Measurements from ENCODE around the gene CARD11. TPM values are rescaled to one million over a fixed set of nuclear protein-coding genes. Genes with fewer than 3 reads are reported as not detected.

Gene CARD11
- total and polyA plus RNA-seq, 8 donors = 0.31 to 6.2 (median 1.5) TPM

DNA sequence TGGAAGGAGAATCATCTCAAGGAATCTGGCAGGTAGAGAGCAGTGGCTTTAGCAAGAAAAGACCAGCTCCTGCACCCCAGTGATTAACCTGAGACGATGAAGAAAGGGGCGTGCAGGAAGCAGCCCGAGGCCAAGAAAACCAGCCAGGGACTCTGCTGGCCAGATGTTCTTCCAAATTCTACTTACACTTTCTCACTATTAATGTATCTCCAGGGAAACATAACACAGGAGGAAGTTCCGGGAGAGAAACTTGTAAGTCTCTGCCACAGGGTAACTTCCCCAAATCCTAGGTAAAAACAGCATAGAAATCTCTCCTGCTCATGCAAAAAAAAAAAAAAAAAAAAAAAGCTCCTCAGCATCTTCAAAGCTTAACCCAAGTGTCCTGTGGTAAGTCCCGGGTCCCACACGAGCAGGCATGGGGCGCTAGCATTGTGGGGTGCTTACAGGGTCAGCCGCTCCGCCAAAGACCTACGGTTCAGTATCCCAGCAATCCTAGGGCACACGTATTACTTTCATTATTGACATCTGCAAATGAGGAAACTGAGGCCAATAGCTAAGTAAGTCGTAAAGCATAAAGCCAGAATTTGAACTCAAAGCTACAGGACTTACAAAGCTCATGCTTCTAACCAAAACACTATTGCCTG, 102.3 kb downstream of the CARD11 start:
- 78 to 88% methylated on average over 12 of the region's 12 CpGs for WGBS, 2 donors

GRCh38 chr7:2940466-2940865, 103.2 kb downstream of the CARD11 start:
- no peak for DNase-seq
- H3K9me3 ChIP-seq = no peaks in the 10 kb centered on the region
- intact Hi-C loops (cut with DNase I) = no loop called here
- no peak overlapping the region for H3K27ac ChIP-seq
- no peaks in the 10 kb centered on the region for H3K4me1 ChIP-seq
- FAIRE-seq = no peak
- no peak for ATAC-seq
- H3K36me3 ChIP-seq = no peaks in the 10 kb centered on the region
- H3K27me3 ChIP-seq = no peaks in the 10 kb centered on the region
- no peak overlapping the region for H3K4me3 ChIP-seq
- TF ChIP-seq, protein P1, sequence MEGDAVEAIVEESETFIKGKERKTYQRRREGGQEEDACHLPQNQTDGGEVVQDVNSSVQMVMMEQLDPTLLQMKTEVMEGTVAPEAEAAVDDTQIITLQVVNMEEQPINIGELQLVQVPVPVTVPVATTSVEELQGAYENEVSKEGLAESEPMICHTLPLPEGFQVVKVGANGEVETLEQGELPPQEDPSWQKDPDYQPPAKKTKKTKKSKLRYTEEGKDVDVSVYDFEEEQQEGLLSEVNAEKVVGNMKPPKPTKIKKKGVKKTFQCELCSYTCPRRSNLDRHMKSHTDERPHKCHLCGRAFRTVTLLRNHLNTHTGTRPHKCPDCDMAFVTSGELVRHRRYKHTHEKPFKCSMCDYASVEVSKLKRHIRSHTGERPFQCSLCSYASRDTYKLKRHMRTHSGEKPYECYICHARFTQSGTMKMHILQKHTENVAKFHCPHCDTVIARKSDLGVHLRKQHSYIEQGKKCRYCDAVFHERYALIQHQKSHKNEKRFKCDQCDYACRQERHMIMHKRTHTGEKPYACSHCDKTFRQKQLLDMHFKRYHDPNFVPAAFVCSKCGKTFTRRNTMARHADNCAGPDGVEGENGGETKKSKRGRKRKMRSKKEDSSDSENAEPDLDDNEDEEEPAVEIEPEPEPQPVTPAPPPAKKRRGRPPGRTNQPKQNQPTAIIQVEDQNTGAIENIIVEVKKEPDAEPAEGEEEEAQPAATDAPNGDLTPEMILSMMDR (IDR thresholded peaks at IDR 0.05) = no peak

More for the DNA sequence above, 102.3 kb downstream of the CARD11 start:
- intact Hi-C loops (cut with DNase I) = no loop called here
- Histone ChIP-seq H3K27me3 (no peaks in the 10 kb centered on the region), H3K27ac (no peak overlapping the region), H3K36me3 (no peaks in the 10 kb centered on the region), H3K4me3 (no peak overlapping the region), H3K9me3 (no peaks in the 10 kb centered on the region), H3K4me1 (no peaks in the 10 kb centered on the region)
- no peak for FAIRE-seq
- peak in 1 of 6 donors; percentile 10 for DNase-seq
- peak in 1 of 4 donors; percentile 13 for ATAC-seq
- TF ChIP-seq, protein P1 (IDR thresholded peaks at IDR 0.05) = no peak

- TF ChIP-seq, protein P1 (IDR thresholded peaks at IDR 0.05) = no peak
- H3K4me1 ChIP-seq = no peaks in the 10 kb centered on the region
- FAIRE-seq = no peak
- no peak for ATAC-seq
- no peak overlapping the region for H3K27ac ChIP-seq
- peak in 1 of 6 donors; percentile 1 for DNase-seq
- H3K9me3 ChIP-seq = no peaks in the 10 kb centered on the region
- WGBS, 2 donors = 70 to 76% methylated on average over 13 of the region's 13 CpGs
- no peaks in the 10 kb centered on the region for H3K36me3 ChIP-seq
- no peak overlapping the region for H3K4me3 ChIP-seq
- intact Hi-C loops (cut with DNase I) = no loop called here
- no peaks in the 10 kb centered on the region for H3K27me3 ChIP-seq
Observed at GRCh38 chr7:2939193-2939885, 104.3 kb downstream of the CARD11 start.

DNA sequence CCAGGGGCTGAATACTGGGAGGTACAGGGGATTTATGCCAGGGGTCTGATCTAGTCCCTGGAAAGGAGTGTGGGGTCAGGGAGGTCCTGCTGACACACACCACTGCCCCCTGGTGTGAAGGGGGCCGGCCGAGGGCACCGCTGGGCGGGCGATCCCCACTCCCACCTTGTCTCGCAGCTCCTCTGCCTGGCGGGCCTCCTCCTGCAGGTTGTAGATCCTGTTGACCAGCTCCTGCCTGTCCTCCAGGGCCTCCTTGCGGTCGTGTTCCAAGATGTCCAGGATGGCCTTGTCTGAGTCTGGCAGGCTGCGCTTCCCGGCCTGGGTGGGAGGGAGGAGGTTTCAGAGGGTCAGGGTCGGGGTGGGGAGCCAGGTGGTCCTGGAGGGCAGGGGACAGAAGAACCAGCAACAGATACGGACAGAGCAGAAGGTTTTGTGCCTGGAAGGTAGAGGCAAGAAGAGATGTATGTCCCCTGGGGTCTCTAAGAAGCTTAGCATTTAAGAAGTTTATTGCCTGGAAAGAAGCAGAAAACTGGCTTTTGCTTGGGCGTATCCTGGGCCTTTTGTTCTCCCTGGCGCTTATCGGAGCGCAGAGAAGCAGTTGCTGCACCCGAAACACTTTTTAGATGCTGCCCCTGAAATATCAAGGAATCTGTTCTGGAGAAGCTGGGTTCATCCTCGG, 105.0 kb downstream of the CARD11 start:
- intact Hi-C loops (cut with DNase I) = no loop called here
- 76 to 81% methylated on average over 19 of the region's 19 CpGs for WGBS, 2 donors
- ATAC-seq = no peak

More for the DNA sequence above, 105.0 kb downstream of the CARD11 start:
- TF ChIP-seq, protein P1 (IDR thresholded peaks at IDR 0.05) = no peak
- H3K4me3 ChIP-seq = no peak overlapping the region
- H3K9me3 ChIP-seq = no peaks in the 10 kb centered on the region
- H3K27ac ChIP-seq = no peak overlapping the region
- H3K27me3 ChIP-seq = no peaks in the 10 kb centered on the region
- DNase-seq (peak in 1 of 6 donors; percentile 43), FAIRE-seq (no peak)
- H3K4me1 ChIP-seq = no peaks in the 10 kb centered on the region
- no peaks in the 10 kb centered on the region for H3K36me3 ChIP-seq
